SJCRH30 (cell line): Measurements from ENCODE around the gene LEF1. TPM values are rescaled to one million over a fixed set of nuclear protein-coding genes. Genes with fewer than 3 reads are reported as not detected.
"Not testable (repeated sequence)": the region's sequence is repeated elsewhere in the genome, so short reads cannot be mapped to it uniquely, and the experiment has no call there.

Experiments used
- DNase-seq, 2 experiments: peaks; one replicate each; pipeline ENCODE4 v3.0.0-alpha.2; 2015 to 2020
- H3K27ac ChIP-seq: fragments of 250-450 bp; sonication (Bioruptor Pico); 2 replicates; pipeline ENCODE4 v1.5.1; 2020; ENCODE audit warnings: mild to moderate bottlenecking, moderate library complexity
- H3K27me3 ChIP-seq: fragments of 250-450 bp; sonication (Bioruptor Pico); 2 replicates; pipeline ENCODE4 v1.5.1; 2020; ENCODE audit warnings: mild to moderate bottlenecking, moderate library complexity
- H3K36me3 ChIP-seq: fragments of 250-450 bp; sonication (Bioruptor Pico); 2 replicates; pipeline ENCODE4 v1.5.1; 2020; ENCODE audit warnings: mild to moderate bottlenecking, moderate library complexity
- H3K4me1 ChIP-seq: fragments of 250-450 bp; sonication (Bioruptor Pico); 2 replicates; pipeline ENCODE4 v1.5.1; 2020; ENCODE audit warnings: mild to moderate bottlenecking, moderate library complexity
- H3K4me3 ChIP-seq: fragments of 250-450 bp; sonication (Bioruptor Pico); 2 replicates; pipeline ENCODE4 v1.5.1; 2020; ENCODE audit warnings: mild to moderate bottlenecking, moderate library complexity
- H3K9me3 ChIP-seq: fragments of 250-450 bp; sonication (Bioruptor Pico); replicated peaks from 2 replicates; pipeline ENCODE4 v1.5.1; 2020; ENCODE audit warnings: mild to moderate bottlenecking, moderate library complexity
- total RNA-seq: library from RNA; depleted of rRNA; stranded (reverse); fragments of >200 nt; shearing (Covaris generic); gene quantifications from 2 replicates; pipeline ENCODE4 v1.2.3, GENCODE V29; 2014

LEF1 gene
- total RNA-seq, 1 experiment from 2014 or later, result 84.4 TPM

- no peaks in the 10 kb centered on the region for H3K9me3 ChIP-seq
- H3K4me1 ChIP-seq, result no peaks in the 10 kb centered on the region
- peaks cover 19% of the 10 kb centered on the region for H3K36me3 ChIP-seq
- no peak overlapping the region for H3K4me3 ChIP-seq
- H3K27ac ChIP-seq, result no peak overlapping the region
- no peaks in the 10 kb centered on the region for H3K27me3 ChIP-seq
- no peak for DNase-seq
These were observed 154.8 kb downstream of the LEF1 start for GRCh38 chr4:108013955-108014354.

- H3K9me3 ChIP-seq, result no peaks in the 10 kb centered on the region
- H3K4me3 ChIP-seq, result no peak overlapping the region
- DNase-seq, result no peak
- H3K27me3 ChIP-seq, result no peaks in the 10 kb centered on the region
- H3K36me3 ChIP-seq, result peaks cover 19% of the 10 kb centered on the region
- H3K4me1 ChIP-seq, result no peaks in the 10 kb centered on the region
- no peak overlapping the region for H3K27ac ChIP-seq
These were observed 155.4 kb downstream of the LEF1 start for GRCh38 chr4:108013327-108013726.

- not testable (repeated sequence) for H3K4me3 ChIP-seq, H3K4me1 ChIP-seq, H3K9me3 ChIP-seq, H3K27me3 ChIP-seq, DNase-seq, H3K27ac ChIP-seq
- peaks cover 19% of the 10 kb centered on the region for H3K36me3 ChIP-seq
These were observed 156.3 kb downstream of the LEF1 start for GRCh38 chr4:108012382-108012781.

GRCh38 chr4:108010167-108010566, 158.6 kb downstream of the LEF1 start:
- H3K36me3 ChIP-seq, result peaks cover 16% of the 10 kb centered on the region
- no peak overlapping the region for H3K27ac ChIP-seq
- no peaks in the 10 kb centered on the region for H3K9me3 ChIP-seq
- H3K4me3 ChIP-seq, result no peak overlapping the region
- no peak for DNase-seq
- H3K27me3 ChIP-seq, result no peaks in the 10 kb centered on the region
- H3K4me1 ChIP-seq, result no peaks in the 10 kb centered on the region

GRCh38 chr4:108008721-108009120, 160.0 kb downstream of the LEF1 start:
- Histone ChIP-seq H3K9me3 (no peaks in the 10 kb centered on the region), H3K4me3 (no peak overlapping the region), H3K27ac (no peak overlapping the region), H3K4me1 (no peaks in the 10 kb centered on the region), H3K36me3 (peaks cover 10% of the 10 kb centered on the region), H3K27me3 (no peaks in the 10 kb centered on the region)
- no peak for DNase-seq

GRCh38 chr4:108007984-108008383, 160.7 kb downstream of the LEF1 start:
- DNase-seq, result no peak
- Histone ChIP-seq H3K27ac (no peak overlapping the region), H3K9me3 (no peaks in the 10 kb centered on the region), H3K27me3 (no peaks in the 10 kb centered on the region), H3K4me3 (no peak overlapping the region), H3K36me3 (peaks cover 10% of the 10 kb centered on the region), H3K4me1 (no peaks in the 10 kb centered on the region)

- Histone ChIP-seq H3K36me3 (peaks cover 8% of the 10 kb centered on the region; the same call in 1 of the 2 replicates), H3K27me3 (no peaks in the 10 kb centered on the region)
- DNase-seq, result no peak
These were observed 162.4 kb downstream of the LEF1 start for GRCh38 chr4:108006361-108006760.

GRCh38 chr4:108005807-108006206, 162.9 kb downstream of the LEF1 start:
- Histone ChIP-seq H3K27ac (no peak overlapping the region), H3K4me1 (no peaks in the 10 kb centered on the region), H3K9me3 (no peaks in the 10 kb centered on the region), H3K27me3 (no peaks in the 10 kb centered on the region), H3K36me3 (peaks cover 5% of the 10 kb centered on the region; the same call in 1 of the 2 replicates), H3K4me3 (no peak overlapping the region)
- no peak for DNase-seq

More at GRCh38 chr4:108006361-108006760, 162.4 kb downstream of the LEF1 start:
- H3K9me3 ChIP-seq, result no peaks in the 10 kb centered on the region
- no peaks in the 10 kb centered on the region for H3K4me1 ChIP-seq
- H3K4me3 ChIP-seq, result no peak overlapping the region
- H3K27ac ChIP-seq, result no peak overlapping the region

GRCh38 chr4:108004646-108005045, 164.1 kb downstream of the LEF1 start:
- Histone ChIP-seq H3K27ac (no peak overlapping the region), H3K36me3 (peaks cover 5% of the 10 kb centered on the region; the same call in 1 of the 2 replicates), H3K4me3 (no peak overlapping the region), H3K27me3 (no peaks in the 10 kb centered on the region), H3K4me1 (no peaks in the 10 kb centered on the region), H3K9me3 (no peaks in the 10 kb centered on the region)
- DNase-seq, result no peak

- no peak overlapping the region for H3K4me3 ChIP-seq
- no peaks in the 10 kb centered on the region for H3K4me1 ChIP-seq
- no peaks in the 10 kb centered on the region for H3K27me3 ChIP-seq
- peaks cover 5% of the 10 kb centered on the region; the same call in 1 of the 2 replicates for H3K36me3 ChIP-seq
- H3K27ac ChIP-seq, result no peak overlapping the region
- DNase-seq, result no peak
- no peaks in the 10 kb centered on the region for H3K9me3 ChIP-seq
These were observed 164.7 kb downstream of the LEF1 start for GRCh38 chr4:108003982-108004515.

GRCh38 chr4:108001540-108002135, 167.1 kb downstream of the LEF1 start:
- Histone ChIP-seq H3K36me3 (peaks cover 10% of the 10 kb centered on the region), H3K4me1 (peaks cover 9% of the 10 kb centered on the region; the same call in 1 of the 2 replicates), H3K27ac (no peak overlapping the region), H3K9me3 (no peaks in the 10 kb centered on the region), H3K4me3 (no peak overlapping the region), H3K27me3 (no peaks in the 10 kb centered on the region)
- DNase-seq, result no peak

GRCh38 chr4:107999932-108000539, 168.7 kb downstream of the LEF1 start:
- no peak overlapping the region for H3K27ac ChIP-seq
- H3K36me3 ChIP-seq, result peaks cover 14% of the 10 kb centered on the region
- peaks cover 9% of the 10 kb centered on the region; the same call in 1 of the 2 replicates for H3K4me1 ChIP-seq
- DNase-seq, result no peak
- no peak overlapping the region for H3K4me3 ChIP-seq
- no peaks in the 10 kb centered on the region for H3K9me3 ChIP-seq
- H3K27me3 ChIP-seq, result no peaks in the 10 kb centered on the region

GRCh38 chr4:107997794-107998193, 170.9 kb downstream of the LEF1 start:
- Histone ChIP-seq H3K4me3 (no peak overlapping the region), H3K4me1 (peaks cover 9% of the 10 kb centered on the region; the same call in 1 of the 2 replicates), H3K27ac (no peak overlapping the region), H3K9me3 (no peaks in the 10 kb centered on the region), H3K27me3 (no peaks in the 10 kb centered on the region), H3K36me3 (peaks cover 16% of the 10 kb centered on the region)
- DNase-seq, result no peak
